Pancreas (tissue), 10 donors: Measurements from ENCODE around the gene DYNLT3. TPM values are rescaled to one million over a fixed set of nuclear protein-coding genes. Genes with fewer than 3 reads are reported as not detected.

Experiments
- ATAC-seq, 4 donors: fragments of 200-7000 bp; cut with Tn5 transposase; one replicate each; pipeline versions ENCODE4 v1.8.0 to v1.9.1; 2020; ENCODE audit warnings: mild to moderate bottlenecking in 4 of 4, moderate library complexity in 4 of 4
- DNase-seq, 6 donors: peaks; one replicate each; pipeline ENCODE4 v3.0.0-alpha.2; 2020
- FAIRE-seq: peaks from 2 replicates; lab custom pipeline; 2012; peaks lifted over from hg19 to GRCh38; lab: Jason Lieb, UNC
- H3K27ac ChIP-seq, 4 donors: fragments of 200-600 bp; sonication (generic); 1 replicate in 3 of 4; 2 replicates in 1 of 4; pipeline versions ENCODE4 v1.5.0 to v1.8.0; 2020
- H3K27me3 ChIP-seq, 4 donors: fragments of 200-600 bp; one replicate each; pipeline ENCODE4 v1.8.0; 2021
- H3K36me3 ChIP-seq, 3 donors: fragments of 200-600 bp; sonication (generic) in 1 of 3; one replicate each; pipeline versions ENCODE4 v1.5.0 to v1.8.0; 2020 to 2021
- H3K4me1 ChIP-seq, 3 donors: fragments of 200-600 bp; one replicate each; pipeline ENCODE4 v1.8.0; 2021
- H3K4me3 ChIP-seq, 4 donors: fragments of 200-600 bp; sonication (generic) in 2 of 4; one replicate each; pipeline versions ENCODE4 v1.5.0 to v1.8.0; 2020 to 2021
- H3K9me3 ChIP-seq, 4 donors: fragments of 200-600 bp; one replicate each; pipeline ENCODE4 v1.8.0; 2021
- WGBS, 2 donors: extraction: QIAGEN DNeasy Blood & Tissue Kit; methylation state at CpG; one replicate each; pipeline ENCODE4 v1.1.7; 2013; 5-methylcytosine and 5-hydroxymethylcytosine counted together
- intact Hi-C, 3 donors: fragments of 100-400 bp; cut with DNase I; formaldehyde crosslinking; loops; one replicate each; pipeline versions ENCODE4 v1.11.1 to v1.14.2; 2022
- polyA plus RNA-seq, 2 donors: library from polyadenylated mRNA; stranded (reverse); fragments of 200-250 nt; gene quantifications; one replicate each; pipeline ENCODE4 v1.2.3, GENCODE V29; 2013
- total RNA-seq, 6 donors: library from RNA; stranded (reverse); fragmentation: NEBNext Ultra II Directional in 4 of 6; extraction: Animal tissue kit (Norgen Biotek cat#: 25700) in 4 of 6; gene quantifications; one replicate each; pipeline versions ENCODE4 v1.2.1 to v1.2.4, GENCODE V29; 2021 to 2023
- TF ChIP-seq, protein P1 (sequence below), 4 donors: fragments of 200-600 bp; sonication (generic) in 3 of 4; IDR thresholded peaks; one replicate each; pipeline versions ENCODE4 v1.5.0 to v1.8.0; 2021; ENCODE audit warnings: antibody characterized with exemption in 4 of 4
- donor health status: healthy with polysubstance abuse.
- donor health status: DM: no; HTN: no; CAD: no; lungs with moderate emphysema.
- donor health status: DM: no; HTN: no; CAD: no.
- donor health status: control.
- donor health status: control.
- donor health status: Bipolar disorder and iron deficiency.
- donor health status: DM: yes; HTN: yes; CAD: no.
- donor health status: DM: no; HTN: no; CAD: no.
- donor health status: DM: no; HTN: no; CAD: no.
- donor health status: DM: yes; HTN: yes; CAD: no.

The DYNLT3 gene
- total and polyA plus RNA-seq, 8 donors = 5.0 to 18.8 (median 7.9) TPM

DNA sequence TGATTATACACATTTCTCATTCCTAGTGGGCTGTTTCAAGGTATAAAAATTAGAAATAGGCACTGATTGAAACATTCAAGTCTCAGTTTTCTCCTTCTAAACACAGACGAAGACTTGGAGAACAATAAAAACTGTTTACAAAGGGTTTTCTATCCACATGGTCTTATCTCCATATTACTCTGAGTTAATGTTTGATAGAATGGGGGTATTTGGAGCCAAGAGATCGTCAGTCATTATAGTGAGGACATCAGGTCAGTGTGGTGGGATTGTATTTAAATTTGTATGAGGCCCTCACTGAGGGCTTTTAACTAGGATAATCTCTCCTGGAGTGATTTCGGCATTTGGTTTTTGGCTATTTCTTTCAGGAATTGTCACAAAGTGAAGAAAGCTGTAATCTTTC is 16.4 kb upstream of the DYNLT3 start:
- WGBS, 2 donors = 31 to 32% methylated on average over 3 of the region's 3 CpGs
- no peak overlapping the region for H3K4me3 ChIP-seq
- ATAC-seq = no peak
- DNase-seq = no peak
- no peaks in the 10 kb centered on the region for H3K9me3 ChIP-seq
- FAIRE-seq = peak; percentile 17
- intact Hi-C loops = no loop called here
- no peaks in the 10 kb centered on the region for H3K36me3 ChIP-seq
- TF ChIP-seq, protein P1, sequence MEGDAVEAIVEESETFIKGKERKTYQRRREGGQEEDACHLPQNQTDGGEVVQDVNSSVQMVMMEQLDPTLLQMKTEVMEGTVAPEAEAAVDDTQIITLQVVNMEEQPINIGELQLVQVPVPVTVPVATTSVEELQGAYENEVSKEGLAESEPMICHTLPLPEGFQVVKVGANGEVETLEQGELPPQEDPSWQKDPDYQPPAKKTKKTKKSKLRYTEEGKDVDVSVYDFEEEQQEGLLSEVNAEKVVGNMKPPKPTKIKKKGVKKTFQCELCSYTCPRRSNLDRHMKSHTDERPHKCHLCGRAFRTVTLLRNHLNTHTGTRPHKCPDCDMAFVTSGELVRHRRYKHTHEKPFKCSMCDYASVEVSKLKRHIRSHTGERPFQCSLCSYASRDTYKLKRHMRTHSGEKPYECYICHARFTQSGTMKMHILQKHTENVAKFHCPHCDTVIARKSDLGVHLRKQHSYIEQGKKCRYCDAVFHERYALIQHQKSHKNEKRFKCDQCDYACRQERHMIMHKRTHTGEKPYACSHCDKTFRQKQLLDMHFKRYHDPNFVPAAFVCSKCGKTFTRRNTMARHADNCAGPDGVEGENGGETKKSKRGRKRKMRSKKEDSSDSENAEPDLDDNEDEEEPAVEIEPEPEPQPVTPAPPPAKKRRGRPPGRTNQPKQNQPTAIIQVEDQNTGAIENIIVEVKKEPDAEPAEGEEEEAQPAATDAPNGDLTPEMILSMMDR (IDR thresholded peaks at IDR 0.05) = no peak
- peaks cover 0 to 2% (median 0%) of the 10 kb centered on the region in 3 donors for H3K4me1 ChIP-seq
- H3K27me3 ChIP-seq = peaks cover 0 to 3% (median 0%) of the 10 kb centered on the region in 4 donors
- H3K27ac ChIP-seq = no peak overlapping the region

DNA sequence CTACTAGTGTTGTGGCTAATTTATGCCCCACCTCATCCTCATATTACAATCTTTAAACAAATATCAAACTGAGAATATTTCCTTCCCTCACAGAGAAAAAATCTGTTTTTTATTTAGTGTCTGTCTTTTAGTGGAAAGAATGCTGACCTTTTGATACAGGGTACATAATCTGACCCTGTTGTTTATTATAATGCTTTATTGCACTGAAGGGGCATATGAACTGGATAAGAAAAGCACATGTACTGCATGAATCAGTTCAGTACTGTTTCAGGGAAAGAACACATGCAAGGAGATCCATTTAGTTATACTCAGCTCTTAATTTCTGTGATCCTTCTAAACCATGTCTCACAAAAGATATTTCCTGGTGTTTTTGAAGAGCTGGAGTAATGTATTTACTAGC is 15.5 kb upstream of the DYNLT3 start:
- Histone ChIP-seq H3K4me1 (peaks cover 0 to 2% (median 0%) of the 10 kb centered on the region in 3 donors), H3K4me3 (no peak overlapping the region), H3K27ac (no peak overlapping the region), H3K9me3 (no peaks in the 10 kb centered on the region), H3K36me3 (no peaks in the 10 kb centered on the region), H3K27me3 (peaks cover 0 to 3% (median 0%) of the 10 kb centered on the region in 4 donors)
- TF ChIP-seq, protein P1 (IDR thresholded peaks at IDR 0.05) = no peak
- ATAC-seq (no peak), DNase-seq (no peak), FAIRE-seq (no peak)
- intact Hi-C loops = no loop called here

DNA sequence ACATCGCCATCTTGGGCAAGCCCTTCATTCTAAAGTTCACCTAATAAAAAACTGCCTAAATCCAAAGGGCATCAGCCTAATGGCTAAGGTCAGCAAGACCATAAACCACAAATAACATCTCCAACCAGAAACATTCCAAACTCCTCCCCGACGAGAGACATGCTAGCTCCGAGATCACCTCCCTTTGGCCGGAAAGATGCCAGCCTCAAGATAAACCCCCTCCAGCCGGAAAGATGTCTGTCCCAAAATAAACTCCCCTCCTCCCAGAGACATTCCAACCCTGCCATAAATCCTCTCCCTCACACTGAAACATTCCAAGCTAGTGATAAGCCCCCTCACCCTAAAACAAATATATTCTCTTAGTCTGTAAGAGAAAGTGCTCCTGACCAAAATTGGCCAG is 13.3 kb upstream of the DYNLT3 start:
- peaks cover 0 to 2% (median 0%) of the 10 kb centered on the region in 3 donors for H3K4me1 ChIP-seq
- H3K9me3 ChIP-seq = no peaks in the 10 kb centered on the region
- H3K27ac ChIP-seq = no peak overlapping the region
- intact Hi-C loops = no loop called here
- no peak overlapping the region for H3K4me3 ChIP-seq
- H3K27me3 ChIP-seq = peaks cover 0 to 3% (median 0%) of the 10 kb centered on the region in 4 donors
- H3K36me3 ChIP-seq = no peaks in the 10 kb centered on the region
- 57 to 66% methylated on average over 6 of the region's 6 CpGs for WGBS, 2 donors
- FAIRE-seq (no peak), ATAC-seq (no peak), DNase-seq (no peak)
- TF ChIP-seq, protein P1 (IDR thresholded peaks at IDR 0.05) = no peak

DNA sequence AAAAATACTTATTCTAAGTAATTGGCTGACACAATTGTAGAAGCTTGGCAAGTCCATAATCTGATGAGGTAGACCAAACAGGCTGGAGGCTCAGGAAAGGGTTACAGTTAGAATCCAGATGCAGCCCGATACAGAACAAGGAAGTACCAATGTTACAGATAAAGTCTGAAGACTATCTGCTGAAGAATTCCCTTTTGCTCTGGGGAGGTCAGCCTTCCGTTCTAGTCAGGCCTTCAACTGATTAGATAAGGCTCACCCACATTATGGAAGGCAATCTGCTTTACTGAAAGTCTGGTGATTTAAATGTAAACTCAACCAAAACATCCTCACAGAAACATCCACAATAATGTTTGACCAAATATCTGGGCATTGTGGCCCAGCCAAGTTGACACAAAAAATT is 7.4 kb upstream of the DYNLT3 start:
- no peaks in the 10 kb centered on the region for H3K9me3 ChIP-seq
- H3K27ac ChIP-seq = no peak overlapping the region
- intact Hi-C loops = no loop called here
- H3K4me3 ChIP-seq = no peak overlapping the region
- ATAC-seq = no peak
- no peak for FAIRE-seq
- no peaks in the 10 kb centered on the region for H3K4me1 ChIP-seq
- H3K27me3 ChIP-seq = no peaks in the 10 kb centered on the region
- 4 to 21% methylated on average over 2 of the region's 2 CpGs for WGBS, 2 donors
- TF ChIP-seq, protein P1 (IDR thresholded peaks at IDR 0.05) = no peak
- no peak for DNase-seq
- H3K36me3 ChIP-seq = no peaks in the 10 kb centered on the region

DNA sequence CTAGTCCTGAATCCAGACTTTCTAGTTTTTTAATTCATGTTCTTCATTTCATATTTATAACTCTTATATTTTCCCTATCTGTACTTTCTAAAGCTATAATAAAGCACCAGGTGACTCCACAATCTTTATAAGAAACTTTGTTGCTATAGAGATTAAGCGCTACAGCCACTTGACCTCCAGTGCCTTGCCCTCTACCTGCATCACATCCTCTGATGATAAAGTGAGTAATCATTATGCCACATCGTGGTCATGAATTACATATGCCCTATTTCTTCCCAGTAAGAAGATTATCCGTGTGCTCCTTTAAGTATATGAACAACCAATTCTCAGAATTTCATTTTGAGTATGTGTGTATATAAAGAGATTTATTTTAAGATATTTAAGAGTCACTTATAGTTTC is 6.8 kb upstream of the DYNLT3 start:
- ATAC-seq (no peak), FAIRE-seq (peak; percentile 79), DNase-seq (no peak)
- intact Hi-C loops = no loop called here
- no peak overlapping the region for H3K4me3 ChIP-seq
- TF ChIP-seq, protein P1 (IDR thresholded peaks at IDR 0.05) = no peak
- H3K27ac ChIP-seq = no peak overlapping the region
- H3K4me1 ChIP-seq = no peaks in the 10 kb centered on the region
- H3K9me3 ChIP-seq = no peaks in the 10 kb centered on the region
- H3K27me3 ChIP-seq = no peaks in the 10 kb centered on the region
- no peaks in the 10 kb centered on the region for H3K36me3 ChIP-seq
- WGBS, 2 donors = 53 to 54% methylated on average over 3 of the region's 3 CpGs
